KBM-7 (cell line): ENCODE data around the gene DNLZ.

Source experiments
- DNase-seq: peaks from one replicate; pipeline ENCODE4 v3.0.0-alpha.2; 2015
- in situ Hi-C: fragments of 300-500 bp; cut with MboI; formaldehyde crosslinking; loops from 2 replicates; pipeline ENCODE4 v1.14.3; 2020; ENCODE audit warnings: low sequenced_read_pairs, low pct_unique_long_range_greater_than_20kb, mixed read lengths

Gene DNLZ

GRCh38 chr9:136337416-136338395 lies 25.8 kb downstream of the DNLZ start:
- DNase-seq: no peak
- in situ Hi-C loops: no loop called here

GRCh38 chr9:136336881-136337280 lies 26.7 kb downstream of the DNLZ start:
- DNase-seq: no peak
- in situ Hi-C loops: no loop called here

- in situ Hi-C loops: no loop called here
- DNase-seq: no peak
These were observed 27.2 kb downstream of the DNLZ start for GRCh38 chr9:136336156-136336870.

GRCh38 chr9:136335296-136336155 lies 28.0 kb downstream of the DNLZ start:
- in situ Hi-C loops: no loop called here
- no peak for DNase-seq

GRCh38 chr9:136334541-136334940 lies 29.0 kb downstream of the DNLZ start:
- in situ Hi-C loops: no loop called here
- no peak for DNase-seq

- DNase-seq: no peak
- in situ Hi-C loops: no loop called here
These were observed 30.1 kb downstream of the DNLZ start for GRCh38 chr9:136333486-136333885.

- in situ Hi-C loops: no loop called here
- DNase-seq: no peak
These were observed 30.5 kb downstream of the DNLZ start for GRCh38 chr9:136333045-136333444.

- in situ Hi-C loops: no loop called here
- DNase-seq: no peak
These were observed 31.0 kb downstream of the DNLZ start for GRCh38 chr9:136332482-136332983.

- in situ Hi-C loops: no loop called here
- no peak for DNase-seq
These were observed 31.7 kb downstream of the DNLZ start for GRCh38 chr9:136331556-136332481.

- in situ Hi-C loops: no loop called here
- DNase-seq: no peak
These were observed 32.5 kb downstream of the DNLZ start for GRCh38 chr9:136331030-136331429.

- in situ Hi-C loops: no loop called here
- no peak for DNase-seq
These were observed 33.0 kb downstream of the DNLZ start for GRCh38 chr9:136330406-136330990.

- DNase-seq: no peak
- in situ Hi-C loops: no loop called here
These were observed 33.7 kb downstream of the DNLZ start for GRCh38 chr9:136329636-136330405.

GRCh38 chr9:136329211-136329627 lies 34.3 kb downstream of the DNLZ start:
- DNase-seq: no peak
- in situ Hi-C loops: no loop called here

GRCh38 chr9:136328622-136329041 lies 34.9 kb downstream of the DNLZ start:
- peak; percentile 30 for DNase-seq
- in situ Hi-C loops: no loop called here

GRCh38 chr9:136328011-136328621 lies 35.4 kb downstream of the DNLZ start:
- no peak for DNase-seq
- in situ Hi-C loops: no loop called here

GRCh38 chr9:136327304-136327974 lies 36.1 kb downstream of the DNLZ start, which contains the start of gene GPSM1:
Gene GPSM1, plus strand, starts transcription at chr9:136327539. Its CDS starts 157 bp downstream, at chr9:136327696.
- no peak for DNase-seq
- in situ Hi-C loops: no loop called here
